HG02973 (cell line): ENCODE results near the gene AKR1E2.
"Not testable (repeated sequence)": the region's sequence is repeated elsewhere in the genome, so short reads cannot be mapped to it uniquely, and the experiment has no call there.

Source experiments
- ATAC-seq: cut with Tn5 transposase; IDR thresholded peaks from one replicate; pipeline ENCODE4 v1.9.1; 2021; ENCODE audit warnings: moderate library complexity; ENCODE audit not compliant: unreplicated experiment

The AKR1E2 gene

GRCh38 chr10:4813023-4813422 is 13.0 kb upstream of the AKR1E2 start:
- no peak for ATAC-seq

- no peak for ATAC-seq
Observed at GRCh38 chr10:4813496-4813895, 12.5 kb upstream of the AKR1E2 start.

- ATAC-seq: not testable (repeated sequence)
Observed at GRCh38 chr10:4815646-4816180, 10.3 kb upstream of the AKR1E2 start.

- no peak for ATAC-seq
Observed at GRCh38 chr10:4816966-4817365, 9.0 kb upstream of the AKR1E2 start.

- ATAC-seq: no peak
Observed at GRCh38 chr10:4819067-4819466, 6.9 kb upstream of the AKR1E2 start.

GRCh38 chr10:4819707-4820106 is 6.3 kb upstream of the AKR1E2 start:
- no peak for ATAC-seq

GRCh38 chr10:4820804-4821401 is 5.1 kb upstream of the AKR1E2 start:
- ATAC-seq: no peak

- no peak for ATAC-seq
Observed at GRCh38 chr10:4822208-4822607, 3.8 kb upstream of the AKR1E2 start.

- no peak for ATAC-seq
Observed at GRCh38 chr10:4824791-4825310, 1.2 kb upstream of the AKR1E2 start.

- no peak for ATAC-seq
Observed at GRCh38 chr10:4825456-4825867, 545 bp upstream of the AKR1E2 start.

GRCh38 chr10:4826792-4827324 is 851 bp downstream of the AKR1E2 start:
- no peak for ATAC-seq

- ATAC-seq: no peak
Observed at GRCh38 chr10:4828005-4828404, 2.0 kb downstream of the AKR1E2 start.

GRCh38 chr10:4830551-4830950 is 4.5 kb downstream of the AKR1E2 start:
- no peak for ATAC-seq

- no peak for ATAC-seq
Observed at GRCh38 chr10:4831091-4831490, 5.1 kb downstream of the AKR1E2 start.

GRCh38 chr10:4833286-4833685 is 7.3 kb downstream of the AKR1E2 start:
- ATAC-seq: no peak

- ATAC-seq: no peak
Observed at GRCh38 chr10:4834898-4835405, 8.9 kb downstream of the AKR1E2 start.

- ATAC-seq: no peak
Observed at GRCh38 chr10:4835494-4835918, 9.5 kb downstream of the AKR1E2 start.

GRCh38 chr10:4836416-4836969 is 10.5 kb downstream of the AKR1E2 start:
- ATAC-seq: no peak

GRCh38 chr10:4837551-4837950 is 11.5 kb downstream of the AKR1E2 start:
- no peak for ATAC-seq

GRCh38 chr10:4838743-4839142 is 12.7 kb downstream of the AKR1E2 start:
- no peak for ATAC-seq

GRCh38 chr10:4839353-4839752 is 13.3 kb downstream of the AKR1E2 start:
- ATAC-seq: no peak

- ATAC-seq: no peak
Observed at GRCh38 chr10:4840151-4840550, 14.1 kb downstream of the AKR1E2 start.
